HL-60 (cell line): ENCODE data around the gene COPZ2.

ENCODE experiments used
- GABPA ChIP-seq: IDR thresholded peaks from 2 replicates; pipeline ENCODE4 v1.6.1; 2012; ENCODE audit warnings: low read depth
- POLR2AphosphoS5 ChIP-seq: IDR thresholded peaks from 2 replicates; pipeline ENCODE4 v1.6.1; 2012; ENCODE audit warnings: low read depth
- REST ChIP-seq: IDR thresholded peaks from 2 replicates; pipeline ENCODE4 v1.6.1; 2012; ENCODE audit warnings: low read depth; ENCODE audit not compliant: insufficient replicate concordance
- SPI1 ChIP-seq: IDR thresholded peaks from 2 replicates; pipeline ENCODE4 v1.6.1; 2012; ENCODE audit warnings: low read depth, mild to moderate bottlenecking, borderline replicate concordance
- TF ChIP-seq, protein P1 (sequence below): IDR thresholded peaks from one replicate; pipeline ENCODE4 v1.5.1; 2011; ENCODE audit warnings: low read length, control low read depth, inconsistent platforms; ENCODE audit not compliant: insufficient read depth

- TF ChIP-seq, protein P1, sequence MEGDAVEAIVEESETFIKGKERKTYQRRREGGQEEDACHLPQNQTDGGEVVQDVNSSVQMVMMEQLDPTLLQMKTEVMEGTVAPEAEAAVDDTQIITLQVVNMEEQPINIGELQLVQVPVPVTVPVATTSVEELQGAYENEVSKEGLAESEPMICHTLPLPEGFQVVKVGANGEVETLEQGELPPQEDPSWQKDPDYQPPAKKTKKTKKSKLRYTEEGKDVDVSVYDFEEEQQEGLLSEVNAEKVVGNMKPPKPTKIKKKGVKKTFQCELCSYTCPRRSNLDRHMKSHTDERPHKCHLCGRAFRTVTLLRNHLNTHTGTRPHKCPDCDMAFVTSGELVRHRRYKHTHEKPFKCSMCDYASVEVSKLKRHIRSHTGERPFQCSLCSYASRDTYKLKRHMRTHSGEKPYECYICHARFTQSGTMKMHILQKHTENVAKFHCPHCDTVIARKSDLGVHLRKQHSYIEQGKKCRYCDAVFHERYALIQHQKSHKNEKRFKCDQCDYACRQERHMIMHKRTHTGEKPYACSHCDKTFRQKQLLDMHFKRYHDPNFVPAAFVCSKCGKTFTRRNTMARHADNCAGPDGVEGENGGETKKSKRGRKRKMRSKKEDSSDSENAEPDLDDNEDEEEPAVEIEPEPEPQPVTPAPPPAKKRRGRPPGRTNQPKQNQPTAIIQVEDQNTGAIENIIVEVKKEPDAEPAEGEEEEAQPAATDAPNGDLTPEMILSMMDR, result no peak
- no peak for TF ChIP-seq POLR2AphosphoS5
- no peak for TF ChIP-seq GABPA
- TF ChIP-seq REST, result no peak
- TF ChIP-seq SPI1, result no peak
Measured at GRCh38 chr17:48031966-48032365, 5.6 kb downstream of the COPZ2 start.
